SJCRH30 (cell line): Measurements from ENCODE around the gene ENOPH1. TPM values are rescaled to one million over a fixed set of nuclear protein-coding genes. Genes with fewer than 3 reads are reported as not detected.

ENCODE experiments used
- DNase-seq, 2 experiments: peaks; one replicate each; pipeline ENCODE4 v3.0.0-alpha.2; 2015 to 2020
- H3K27ac ChIP-seq: fragments of 250-450 bp; sonication (Bioruptor Pico); 2 replicates; pipeline ENCODE4 v1.5.1; 2020; ENCODE audit warnings: mild to moderate bottlenecking, moderate library complexity
- H3K27me3 ChIP-seq: fragments of 250-450 bp; sonication (Bioruptor Pico); 2 replicates; pipeline ENCODE4 v1.5.1; 2020; ENCODE audit warnings: mild to moderate bottlenecking, moderate library complexity
- H3K36me3 ChIP-seq: fragments of 250-450 bp; sonication (Bioruptor Pico); 2 replicates; pipeline ENCODE4 v1.5.1; 2020; ENCODE audit warnings: mild to moderate bottlenecking, moderate library complexity
- H3K4me1 ChIP-seq: fragments of 250-450 bp; sonication (Bioruptor Pico); 2 replicates; pipeline ENCODE4 v1.5.1; 2020; ENCODE audit warnings: mild to moderate bottlenecking, moderate library complexity
- H3K4me3 ChIP-seq: fragments of 250-450 bp; sonication (Bioruptor Pico); 2 replicates; pipeline ENCODE4 v1.5.1; 2020; ENCODE audit warnings: mild to moderate bottlenecking, moderate library complexity
- H3K9me3 ChIP-seq: fragments of 250-450 bp; sonication (Bioruptor Pico); replicated peaks from 2 replicates; pipeline ENCODE4 v1.5.1; 2020; ENCODE audit warnings: mild to moderate bottlenecking, moderate library complexity
- total RNA-seq: library from RNA; depleted of rRNA; stranded (reverse); fragments of >200 nt; shearing (Covaris generic); gene quantifications from 2 replicates; pipeline ENCODE4 v1.2.3, GENCODE V29; 2014

Gene ENOPH1
- total RNA-seq, 1 experiment from 2014 or later: 107 TPM

- Histone ChIP-seq H3K36me3 (peaks cover 53% of the 10 kb centered on the region), H3K4me1 (no peaks in the 10 kb centered on the region), H3K27ac (no peak overlapping the region), H3K4me3 (no peak overlapping the region), H3K27me3 (no peaks in the 10 kb centered on the region), H3K9me3 (no peaks in the 10 kb centered on the region; the same call in 1 of the 2 replicates)
- DNase-seq: no peak
These were observed 4.6 kb downstream of the ENOPH1 start for GRCh38 chr4:82434949-82435348.

- DNase-seq: no peak
- peaks cover 59% of the 10 kb centered on the region for H3K36me3 ChIP-seq
- H3K9me3 ChIP-seq: no peaks in the 10 kb centered on the region; the same call in 1 of the 2 replicates
- H3K27me3 ChIP-seq: no peaks in the 10 kb centered on the region
- no peak overlapping the region for H3K27ac ChIP-seq
- no peak overlapping the region for H3K4me3 ChIP-seq
- no peaks in the 10 kb centered on the region for H3K4me1 ChIP-seq
These were observed 5.7 kb downstream of the ENOPH1 start for GRCh38 chr4:82436130-82436529.

- H3K4me1 ChIP-seq: no peaks in the 10 kb centered on the region
- no peak for DNase-seq
- peaks cover 61% of the 10 kb centered on the region for H3K36me3 ChIP-seq
- no peak overlapping the region for H3K4me3 ChIP-seq
- no peaks in the 10 kb centered on the region; the same call in 1 of the 2 replicates for H3K9me3 ChIP-seq
- no peak overlapping the region for H3K27ac ChIP-seq
- no peaks in the 10 kb centered on the region for H3K27me3 ChIP-seq
These were observed 6.4 kb downstream of the ENOPH1 start for GRCh38 chr4:82436780-82437179.

GRCh38 chr4:82437285-82438005 is 7.1 kb downstream of the ENOPH1 start:
- H3K27me3 ChIP-seq: no peaks in the 10 kb centered on the region
- no peak overlapping the region for H3K27ac ChIP-seq
- H3K9me3 ChIP-seq: no peaks in the 10 kb centered on the region; the same call in 1 of the 2 replicates
- no peak overlapping the region for H3K4me3 ChIP-seq
- H3K36me3 ChIP-seq: peaks cover 64% of the 10 kb centered on the region
- DNase-seq: no peak
- no peaks in the 10 kb centered on the region for H3K4me1 ChIP-seq

GRCh38 chr4:82439088-82439487 is 8.7 kb downstream of the ENOPH1 start:
- peaks cover 56% of the 10 kb centered on the region for H3K36me3 ChIP-seq
- no peaks in the 10 kb centered on the region for H3K27me3 ChIP-seq
- no peak overlapping the region for H3K27ac ChIP-seq
- H3K9me3 ChIP-seq: no peaks in the 10 kb centered on the region; the same call in 1 of the 2 replicates
- H3K4me1 ChIP-seq: no peaks in the 10 kb centered on the region
- no peak overlapping the region for H3K4me3 ChIP-seq
- DNase-seq: no peak

GRCh38 chr4:82447886-82448285 is 17.5 kb downstream of the ENOPH1 start:
- no peak overlapping the region for H3K27ac ChIP-seq
- H3K36me3 ChIP-seq: peaks cover 57% of the 10 kb centered on the region
- no peak for DNase-seq
- H3K4me1 ChIP-seq: no peaks in the 10 kb centered on the region
- H3K27me3 ChIP-seq: no peaks in the 10 kb centered on the region
- H3K9me3 ChIP-seq: no peaks in the 10 kb centered on the region
- no peak overlapping the region for H3K4me3 ChIP-seq

GRCh38 chr4:82450966-82451755 is 20.8 kb downstream of the ENOPH1 start:
- no peaks in the 10 kb centered on the region for H3K9me3 ChIP-seq
- H3K27ac ChIP-seq: no peak overlapping the region
- H3K4me1 ChIP-seq: no peaks in the 10 kb centered on the region
- DNase-seq: no peak
- H3K4me3 ChIP-seq: no peak overlapping the region
- H3K27me3 ChIP-seq: no peaks in the 10 kb centered on the region
- H3K36me3 ChIP-seq: peaks cover 80% of the 10 kb centered on the region

- Histone ChIP-seq H3K27me3 (no peaks in the 10 kb centered on the region), H3K4me1 (no peaks in the 10 kb centered on the region), H3K4me3 (no peak overlapping the region), H3K27ac (no peak overlapping the region), H3K9me3 (no peaks in the 10 kb centered on the region), H3K36me3 (peaks cover 88% of the 10 kb centered on the region)
- no peak for DNase-seq
These were observed 21.6 kb downstream of the ENOPH1 start for GRCh38 chr4:82452026-82452425.

GRCh38 chr4:82457266-82457665 is 26.9 kb downstream of the ENOPH1 start:
- Histone ChIP-seq H3K4me1 (no peaks in the 10 kb centered on the region), H3K9me3 (no peaks in the 10 kb centered on the region), H3K27me3 (no peaks in the 10 kb centered on the region), H3K4me3 (no peak overlapping the region), H3K36me3 (peaks cover 85% of the 10 kb centered on the region), H3K27ac (no peak overlapping the region)
- no peak for DNase-seq

GRCh38 chr4:82458729-82459128 is 28.3 kb downstream of the ENOPH1 start:
- no peak for DNase-seq
- H3K27me3 ChIP-seq: no peaks in the 10 kb centered on the region
- no peaks in the 10 kb centered on the region for H3K9me3 ChIP-seq
- H3K27ac ChIP-seq: no peak overlapping the region
- H3K4me1 ChIP-seq: no peaks in the 10 kb centered on the region; the same call in 1 of the 2 replicates
- H3K4me3 ChIP-seq: no peak overlapping the region
- H3K36me3 ChIP-seq: peaks cover 80% of the 10 kb centered on the region

GRCh38 chr4:82461710-82462109 is 31.3 kb downstream of the ENOPH1 start:
- Histone ChIP-seq H3K4me1 (no peaks in the 10 kb centered on the region; the same call in 1 of the 2 replicates), H3K27ac (no peak overlapping the region), H3K9me3 (no peaks in the 10 kb centered on the region), H3K36me3 (peaks cover 56% of the 10 kb centered on the region), H3K4me3 (no peak overlapping the region), H3K27me3 (no peaks in the 10 kb centered on the region)
- DNase-seq: no peak

GRCh38 chr4:82462415-82462831 is 32.0 kb downstream of the ENOPH1 start:
- Histone ChIP-seq H3K4me1 (no peaks in the 10 kb centered on the region; the same call in 1 of the 2 replicates), H3K27ac (no peak overlapping the region), H3K36me3 (peaks cover 49% of the 10 kb centered on the region), H3K4me3 (no peak overlapping the region), H3K9me3 (no peaks in the 10 kb centered on the region), H3K27me3 (no peaks in the 10 kb centered on the region)
- peak; percentile 85 to 96 for DNase-seq

- Histone ChIP-seq H3K27ac (no peak overlapping the region), H3K4me1 (no peaks in the 10 kb centered on the region; the same call in 1 of the 2 replicates), H3K9me3 (no peaks in the 10 kb centered on the region), H3K4me3 (no peak overlapping the region), H3K27me3 (no peaks in the 10 kb centered on the region), H3K36me3 (peaks cover 49% of the 10 kb centered on the region)
- no peak for DNase-seq
These were observed 32.8 kb downstream of the ENOPH1 start for GRCh38 chr4:82463221-82463620.

- no peaks in the 10 kb centered on the region; the same call in 1 of the 2 replicates for H3K4me1 ChIP-seq
- no peaks in the 10 kb centered on the region for H3K9me3 ChIP-seq
- peaks cover 16% of the 10 kb centered on the region for H3K36me3 ChIP-seq
- H3K4me3 ChIP-seq: no peak overlapping the region
- no peaks in the 10 kb centered on the region for H3K27me3 ChIP-seq
- H3K27ac ChIP-seq: no peak overlapping the region
- peak in 1 of 2 experiments; percentile 42 for DNase-seq
These were observed 37.1 kb downstream of the ENOPH1 start for GRCh38 chr4:82467471-82467870.

GRCh38 chr4:82469791-82470345 is 39.5 kb downstream of the ENOPH1 start:
- no peak overlapping the region for H3K4me3 ChIP-seq
- H3K27me3 ChIP-seq: no peaks in the 10 kb centered on the region
- H3K9me3 ChIP-seq: no peaks in the 10 kb centered on the region
- no peak overlapping the region for H3K27ac ChIP-seq
- H3K36me3 ChIP-seq: peaks cover 13% of the 10 kb centered on the region
- peak; percentile 24 to 56 for DNase-seq
- H3K4me1 ChIP-seq: no peaks in the 10 kb centered on the region
